Tongue (tissue), 2 donors: ENCODE results near the gene RNF148. TPM values are rescaled to one million over a fixed set of nuclear protein-coding genes. Genes with fewer than 3 reads are reported as not detected.
A peak's percentile ranks its signal among the peaks of the same experiment; 100 is the strongest.

ENCODE experiments used
- DNase-seq: peaks from one replicate; pipeline ENCODE4 v3.0.0-alpha.2; 2015
- total RNA-seq: library from RNA; depleted of rRNA; stranded (reverse); fragments of >200 nt; gene quantifications from one replicate; pipeline ENCODE4 v1.2.3, GENCODE V29; 2014

The RNF148 gene, protein sequence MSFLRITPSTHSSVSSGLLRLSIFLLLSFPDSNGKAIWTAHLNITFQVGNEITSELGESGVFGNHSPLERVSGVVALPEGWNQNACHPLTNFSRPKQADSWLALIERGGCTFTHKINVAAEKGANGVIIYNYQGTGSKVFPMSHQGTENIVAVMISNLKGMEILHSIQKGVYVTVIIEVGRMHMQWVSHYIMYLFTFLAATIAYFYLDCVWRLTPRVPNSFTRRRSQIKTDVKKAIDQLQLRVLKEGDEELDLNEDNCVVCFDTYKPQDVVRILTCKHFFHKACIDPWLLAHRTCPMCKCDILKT
- 3.2 TPM for total RNA-seq

DNA sequence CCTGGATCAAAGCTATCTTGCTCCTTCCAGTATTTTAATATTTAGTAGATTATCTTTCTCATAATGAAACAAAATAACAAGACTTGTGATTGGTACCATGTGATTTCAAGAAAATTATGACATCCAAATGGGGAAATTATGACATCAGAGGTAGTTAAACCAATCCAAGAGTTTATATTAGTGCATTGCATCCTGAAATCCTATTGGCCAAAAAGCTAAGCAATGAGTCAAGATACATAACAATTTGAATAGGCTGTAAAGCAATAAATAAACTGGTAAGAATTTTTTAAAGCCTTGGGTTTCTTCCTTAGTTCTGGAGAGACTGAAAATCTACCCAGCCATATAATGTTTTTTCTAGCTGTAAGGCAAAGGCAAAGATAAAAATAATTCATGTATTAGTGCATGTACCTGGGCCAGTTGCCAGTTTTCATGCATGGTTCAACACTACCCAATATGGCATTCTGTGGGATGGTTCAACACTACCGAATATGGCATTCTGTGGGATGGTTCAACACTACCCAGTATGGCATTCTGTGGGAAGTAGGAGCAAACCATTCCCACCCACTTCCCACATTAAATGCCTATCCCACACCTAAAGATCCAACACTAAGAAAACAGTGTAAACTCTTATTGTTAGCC lies at the start of gene RNF148:
TSS of gene RNF148 (minus strand) at position 51 of the 639 bp plus-strand sequence. CDS start 172 bp downstream, outside the sequence.
- no peak for DNase-seq

DNA sequence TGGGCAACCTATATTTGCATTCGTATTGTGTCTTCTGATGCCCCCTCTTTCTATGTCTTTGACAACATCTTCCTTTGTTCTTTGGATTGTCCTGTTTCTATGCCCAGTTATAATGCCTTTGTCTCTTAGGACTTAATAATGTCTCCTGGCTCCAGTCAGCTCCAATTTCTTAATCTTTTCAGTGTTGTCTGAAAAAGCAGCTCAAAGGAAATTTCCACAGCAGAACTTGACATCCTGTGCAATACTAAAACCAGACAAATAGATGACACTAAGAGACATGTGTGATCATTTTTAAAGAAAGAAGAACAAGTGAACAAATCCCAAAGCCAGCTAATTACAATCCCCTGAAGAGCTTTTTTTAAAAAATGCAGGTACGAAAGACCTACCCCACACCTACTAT lies 47.7 kb upstream of the RNF148 start:
- no peak for DNase-seq

DNA sequence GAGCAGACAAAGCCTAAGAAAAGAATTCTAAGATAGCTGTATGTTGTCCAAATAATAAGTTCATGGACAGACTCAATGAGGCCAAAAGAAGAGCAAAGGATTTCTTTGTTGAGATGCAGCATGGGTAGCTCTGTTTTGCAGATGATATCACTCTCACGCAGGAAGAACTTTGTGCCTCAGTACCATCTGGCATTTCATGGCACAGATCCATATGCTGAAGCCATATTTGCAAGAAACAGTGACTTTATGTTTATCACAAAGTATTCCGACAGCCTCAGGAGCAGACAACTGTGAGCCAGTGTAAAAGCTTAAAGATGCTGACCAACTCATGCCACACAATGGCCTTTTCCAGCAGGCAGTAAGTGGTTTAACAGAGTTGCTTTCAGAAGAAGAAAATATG lies 45.5 kb upstream of the RNF148 start:
- no peak for DNase-seq

DNA sequence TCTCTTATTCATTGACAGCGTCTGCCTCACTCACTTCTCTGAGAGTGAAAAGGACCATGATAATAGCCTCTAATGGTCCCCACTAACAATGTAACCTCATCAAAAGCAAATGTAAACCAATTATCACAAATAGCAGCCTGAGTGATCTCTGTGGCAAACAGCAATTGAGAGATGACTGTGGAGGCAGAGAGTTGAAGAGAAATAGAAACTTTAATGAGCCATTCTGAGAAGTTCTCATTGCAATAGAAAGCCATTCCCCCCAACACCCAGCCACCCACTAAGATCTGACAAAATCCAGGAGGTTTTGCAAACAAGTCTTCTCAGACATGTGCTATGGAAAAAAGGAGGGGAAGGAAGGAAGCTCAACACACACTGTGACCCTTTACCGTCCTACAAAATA lies 44.2 kb upstream of the RNF148 start:
- no peak for DNase-seq

DNA sequence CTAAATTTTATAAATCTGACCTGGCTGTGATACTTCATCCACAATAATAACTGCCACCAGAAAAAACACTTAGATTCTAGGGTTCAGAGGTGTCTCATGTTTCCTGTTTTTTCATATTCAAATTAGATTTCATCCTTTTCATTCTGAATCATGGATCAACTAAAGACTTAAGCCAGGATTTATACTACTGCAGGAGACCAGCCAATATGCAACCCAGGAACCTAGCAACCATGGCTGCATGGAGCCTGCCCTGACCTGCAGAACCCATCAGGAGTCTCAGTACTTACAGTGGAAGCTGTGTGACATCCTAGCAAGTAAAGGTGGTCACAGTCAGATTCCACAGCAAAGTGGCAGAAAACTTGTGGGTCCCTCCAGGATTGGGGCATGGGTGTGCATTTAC lies 40.5 kb upstream of the RNF148 start:
- no peak for DNase-seq

DNA sequence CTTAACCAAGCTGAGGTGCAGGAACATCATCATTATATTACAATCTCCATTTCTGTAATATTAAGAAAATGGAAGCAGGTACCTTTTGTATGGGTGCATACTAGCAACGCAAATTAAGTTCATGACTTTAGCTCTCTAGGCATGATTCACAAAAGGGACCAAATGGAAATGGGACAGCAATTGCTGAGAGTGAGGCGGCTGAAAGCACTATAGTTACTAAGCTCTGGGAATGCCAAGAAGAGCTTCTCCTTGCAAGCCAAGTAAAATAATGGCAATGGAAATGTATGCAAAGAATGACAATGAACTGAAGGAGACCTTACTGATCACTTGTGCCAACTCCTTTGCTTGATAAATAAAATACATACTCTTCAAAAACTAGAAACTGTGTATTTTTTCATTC lies 36.2 kb upstream of the RNF148 start:
- DNase-seq, result no peak

DNA sequence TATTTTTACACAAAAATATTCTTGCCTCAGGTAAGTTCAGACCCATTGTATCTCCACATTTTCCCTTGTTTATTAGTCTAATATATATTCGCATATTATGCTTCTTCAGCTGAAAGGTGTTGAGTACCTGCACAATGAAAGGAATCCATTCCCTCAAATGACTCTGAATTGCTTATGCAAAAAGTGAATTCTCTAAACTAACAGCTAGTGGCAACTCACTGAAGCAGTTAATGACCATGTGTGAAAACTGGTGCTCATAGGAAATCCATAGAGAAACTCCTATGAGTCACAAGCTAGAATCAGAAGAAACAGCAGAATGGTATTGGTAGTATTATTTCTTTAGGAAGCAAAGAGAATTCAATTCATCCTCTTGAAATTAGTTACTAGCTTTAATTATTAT lies 33.5 kb upstream of the RNF148 start:
- DNase-seq, result no peak

DNA sequence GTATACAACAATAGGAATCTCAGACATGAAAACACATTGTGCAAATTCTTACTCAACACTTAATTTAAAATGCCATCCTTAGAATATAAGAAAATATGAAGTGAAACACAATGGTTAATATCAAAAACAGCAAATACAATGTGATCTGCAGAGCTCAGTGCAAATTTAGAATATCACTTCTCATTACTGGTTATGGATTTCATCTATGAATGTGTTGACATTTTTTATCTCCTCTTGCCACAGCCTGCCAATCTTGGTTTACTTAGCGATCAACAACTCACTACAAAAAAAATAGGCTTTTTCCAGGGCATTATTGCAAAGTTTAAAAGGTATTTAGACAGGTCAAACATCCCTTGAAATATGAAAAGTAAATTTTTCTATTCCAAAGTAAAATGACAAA lies 25.0 kb upstream of the RNF148 start:
- DNase-seq, result no peak

DNA sequence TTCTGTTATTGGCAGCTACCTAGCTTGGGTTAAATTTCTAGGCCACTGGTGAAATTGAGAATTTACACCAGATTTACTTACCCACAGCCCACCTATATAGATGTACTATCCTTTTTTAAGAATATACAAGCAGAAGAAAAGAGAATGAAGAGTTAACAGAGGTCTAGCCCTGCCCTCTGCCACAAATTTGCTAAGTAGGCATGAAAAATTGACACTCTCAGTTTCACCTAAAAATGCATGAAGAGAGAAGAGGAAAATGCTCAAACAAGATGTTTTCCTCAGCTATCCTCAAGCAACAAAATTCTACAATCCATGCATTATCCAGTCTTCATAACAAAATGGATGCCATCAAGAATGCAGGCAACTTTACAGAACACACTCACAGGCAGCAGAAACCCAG lies 24.6 kb upstream of the RNF148 start:
- no peak for DNase-seq

DNA sequence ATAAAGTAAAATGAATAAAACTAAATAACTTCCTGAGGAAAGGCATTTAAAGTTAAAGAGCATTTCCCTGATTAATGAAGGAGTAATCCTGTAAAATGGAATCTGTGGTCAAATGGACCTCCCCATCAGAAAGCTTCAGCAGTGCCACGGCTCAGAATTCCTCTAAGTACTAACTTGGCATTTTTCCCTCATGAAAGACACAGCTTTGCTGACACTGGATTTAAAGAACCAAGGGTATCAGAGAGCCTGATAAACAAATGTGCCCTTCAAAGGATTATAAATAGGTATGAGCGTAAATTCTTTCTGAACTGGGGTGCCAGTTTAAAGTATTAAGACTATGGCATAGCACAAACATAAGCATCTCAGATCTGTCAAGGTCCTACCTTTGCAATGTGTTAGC lies 24.2 kb upstream of the RNF148 start:
- DNase-seq, result no peak

DNA sequence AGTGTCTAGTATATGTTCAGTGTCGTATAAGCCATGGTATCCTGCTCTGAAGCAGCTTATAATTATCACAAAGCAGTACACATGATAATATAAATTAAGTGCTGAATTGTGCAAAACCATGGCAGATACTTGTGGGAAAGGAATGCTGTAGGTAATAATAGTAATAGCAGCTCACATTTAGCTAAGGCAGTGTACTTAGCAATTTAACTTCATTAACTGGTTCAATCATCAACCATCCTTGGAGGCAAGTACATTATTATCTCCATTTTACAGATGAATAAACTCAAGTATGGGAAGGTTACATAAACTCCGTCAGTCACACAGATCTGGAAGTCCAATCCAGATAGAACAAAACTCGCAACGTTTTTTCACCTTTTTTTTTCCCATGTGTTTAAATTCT lies 21.6 kb upstream of the RNF148 start:
- no peak for DNase-seq

DNA sequence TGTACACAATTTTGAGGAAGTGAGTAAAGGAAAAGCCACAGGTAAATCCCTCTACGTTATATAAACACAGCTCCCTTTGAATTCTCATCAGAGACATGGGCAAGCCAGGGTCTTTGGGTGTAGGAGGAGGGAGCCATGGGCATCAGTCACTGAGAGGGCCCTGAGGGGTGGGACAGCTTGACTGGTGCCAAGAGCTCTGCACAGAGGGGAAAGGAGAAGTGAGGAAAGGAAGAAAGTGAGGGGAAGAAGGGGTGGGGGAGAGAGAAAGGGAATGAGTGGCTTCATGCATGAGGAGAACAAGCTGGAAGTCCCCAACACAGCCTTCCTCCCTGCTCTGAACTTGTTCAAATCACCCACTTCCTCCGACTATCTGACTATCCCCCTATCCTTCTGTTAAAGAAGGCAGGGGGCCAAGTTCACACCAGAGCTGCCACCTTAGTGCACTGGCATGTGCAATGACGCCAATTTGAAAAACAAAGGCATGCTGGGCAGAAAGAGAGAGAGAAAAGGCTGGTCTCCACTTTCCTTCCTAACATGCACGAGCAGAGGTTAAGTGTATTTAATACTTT lies 16.4 kb upstream of the RNF148 start:
- DNase-seq, result no peak

DNA sequence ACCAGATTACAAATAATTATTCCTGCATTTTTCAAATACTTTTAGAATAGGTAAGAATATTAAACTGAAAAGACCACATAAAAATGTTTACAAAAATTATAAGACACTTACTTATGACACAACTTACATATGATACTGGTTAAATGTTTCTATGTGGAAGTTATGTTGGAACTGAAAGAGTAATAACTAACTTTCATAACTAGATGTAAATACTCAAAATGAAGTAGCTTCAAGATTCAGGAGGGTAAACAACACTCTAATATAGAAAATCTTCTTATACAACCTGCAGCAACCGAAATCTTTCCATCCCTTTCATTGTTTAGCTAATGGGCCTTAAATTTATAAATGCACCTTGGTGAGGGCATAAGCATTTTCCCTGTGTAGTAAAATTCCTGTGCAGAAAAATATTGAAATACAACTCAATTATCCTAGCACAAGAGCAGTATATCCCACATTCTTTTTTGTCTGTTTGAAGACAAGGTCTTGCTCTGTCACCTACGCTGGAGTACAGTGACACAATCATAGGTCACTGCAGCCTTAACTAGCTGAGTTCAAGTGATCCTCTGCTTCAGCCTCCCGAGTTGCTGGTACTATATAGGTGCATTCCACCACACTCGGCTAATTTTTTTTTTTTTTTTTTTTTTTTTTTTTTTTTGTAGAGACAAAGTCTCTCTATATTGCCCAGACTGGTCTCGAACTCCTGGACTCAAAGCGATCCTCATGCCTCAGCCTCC lies 14.8 kb upstream of the RNF148 start:
- no peak for DNase-seq

DNA sequence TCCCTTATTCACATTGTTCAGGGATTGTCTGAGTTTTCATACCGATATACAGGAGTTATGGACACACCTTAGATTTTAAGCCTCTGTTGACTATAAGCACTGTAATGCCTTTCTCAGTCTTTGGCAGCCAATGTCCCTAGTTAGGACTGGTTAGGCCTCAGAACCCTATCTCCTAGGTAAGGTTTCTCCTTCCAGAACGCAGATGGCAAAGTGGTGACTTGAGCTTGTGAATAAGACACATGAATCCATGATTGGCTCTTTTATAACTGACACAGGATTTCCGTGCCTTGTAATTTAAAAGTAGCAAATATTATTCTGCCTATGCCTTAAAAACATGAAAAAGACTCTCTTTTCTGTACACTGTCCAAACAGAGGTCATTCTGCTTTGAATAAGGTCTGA lies 12.5 kb upstream of the RNF148 start:
- DNase-seq, result no peak

DNA sequence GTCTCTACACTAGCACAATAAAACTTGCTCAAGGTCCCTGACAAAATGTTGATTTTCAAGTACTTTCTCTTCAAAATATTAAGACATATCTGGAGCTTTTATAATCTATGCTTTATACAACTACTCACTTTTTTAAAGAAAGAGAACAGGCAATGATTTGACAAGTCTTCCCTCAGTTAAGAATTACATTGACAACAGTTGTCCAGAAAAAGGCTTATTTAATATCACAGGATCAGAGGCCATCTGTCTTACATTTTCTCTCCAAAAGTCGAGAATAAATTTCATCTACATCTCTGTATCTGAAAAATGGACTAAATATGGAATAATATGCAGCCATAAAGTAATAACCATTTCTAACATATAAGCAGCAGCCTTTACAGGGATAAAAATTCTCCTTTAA lies 8.2 kb upstream of the RNF148 start:
- DNase-seq, result no peak

DNA sequence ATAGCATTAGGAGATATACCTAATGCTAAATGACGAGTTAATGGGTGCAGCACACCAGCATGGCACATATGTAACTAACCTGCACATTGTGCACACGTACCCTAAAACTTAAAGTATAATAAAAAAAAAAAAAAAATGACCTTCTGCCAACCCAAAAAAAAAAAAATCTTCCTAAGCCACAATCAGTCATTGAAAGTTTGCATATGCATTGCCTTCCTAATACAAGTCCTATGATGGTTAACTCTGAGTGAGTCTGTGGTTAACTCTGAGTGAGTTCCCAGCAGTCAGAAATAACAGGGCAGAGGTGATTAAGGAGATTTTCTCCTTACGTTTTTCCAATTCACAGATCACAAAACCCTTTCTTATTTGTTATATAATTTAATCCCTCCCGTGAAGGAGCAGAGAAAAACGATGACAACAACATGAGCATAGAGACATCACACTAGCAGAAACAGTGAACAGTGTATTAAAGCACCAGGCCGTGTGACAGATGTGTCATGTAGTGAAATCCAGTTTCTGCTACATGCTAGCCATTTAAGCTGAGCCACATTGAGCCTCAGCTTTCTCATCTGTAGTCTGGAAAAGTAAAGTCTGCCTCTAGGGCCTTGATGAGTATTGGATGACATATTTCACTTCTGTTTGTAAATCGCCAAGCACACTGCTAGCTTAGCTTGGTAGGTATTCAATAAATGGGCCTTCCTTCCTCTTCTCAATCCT lies 7.4 kb upstream of the RNF148 start:
- no peak for DNase-seq

DNA sequence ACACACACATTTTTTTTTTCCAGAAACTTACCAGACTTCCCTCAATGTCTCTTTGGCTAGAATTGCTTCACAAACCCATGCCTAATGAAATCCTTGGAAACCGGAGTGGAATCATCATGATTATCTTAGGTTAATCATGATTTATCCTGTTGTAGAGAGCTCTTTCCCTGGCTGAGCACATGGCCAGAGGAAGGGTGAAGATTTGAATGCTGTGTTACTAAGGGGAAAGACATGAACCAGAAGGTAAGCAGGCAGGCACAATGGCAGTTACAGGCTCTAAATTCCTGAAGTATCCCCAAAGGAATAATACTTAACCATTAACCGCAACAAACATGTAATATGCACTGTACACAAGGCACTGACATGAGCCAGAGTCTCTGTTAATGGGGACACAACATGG lies 4.1 kb upstream of the RNF148 start:
- no peak for DNase-seq

DNA sequence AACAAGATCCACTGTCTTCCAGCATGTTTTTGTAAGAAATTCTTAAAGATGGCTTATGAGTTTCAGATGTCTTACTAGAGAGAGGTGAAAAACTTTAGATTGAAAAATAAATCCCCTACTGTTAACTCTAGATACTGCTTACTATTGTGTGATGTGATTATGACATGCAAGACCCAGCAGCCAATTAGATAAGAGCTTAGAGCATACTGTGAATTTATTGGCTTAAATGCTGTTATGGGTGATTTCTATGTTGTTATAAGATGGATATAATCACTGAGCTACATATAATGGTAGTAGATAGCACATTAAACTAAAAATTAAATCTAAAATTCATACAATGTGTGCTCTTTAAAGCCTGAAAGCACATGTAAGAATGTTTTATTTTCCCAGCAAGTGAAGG lies 3.7 kb downstream of the RNF148 start, which contains the start of gene RNF133:
TSS of gene RNF133 (minus strand) at position 101 of the 400 bp plus-strand sequence. CDS start 199 bp downstream, outside the sequence.
- DNase-seq, result no peak

DNA sequence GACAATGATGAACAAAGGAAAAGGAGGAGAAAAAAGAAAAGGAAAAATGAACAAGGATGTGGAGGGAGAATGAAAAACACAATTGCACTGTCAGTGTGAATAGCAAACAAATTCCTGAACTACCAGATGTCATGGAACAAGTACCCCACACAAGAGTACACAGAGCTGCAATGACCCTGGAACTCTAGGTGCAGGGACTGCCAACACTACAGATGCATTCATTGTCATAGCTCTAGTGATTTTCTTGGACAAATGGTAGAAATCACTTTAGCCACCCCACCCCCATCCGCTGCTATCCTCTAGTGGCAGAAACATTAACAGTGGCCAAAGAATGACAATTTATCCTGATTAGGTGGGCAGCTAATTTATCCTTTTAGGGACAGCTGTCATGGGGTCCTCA lies 6.9 kb downstream of the RNF148 start:
- no peak for DNase-seq

DNA sequence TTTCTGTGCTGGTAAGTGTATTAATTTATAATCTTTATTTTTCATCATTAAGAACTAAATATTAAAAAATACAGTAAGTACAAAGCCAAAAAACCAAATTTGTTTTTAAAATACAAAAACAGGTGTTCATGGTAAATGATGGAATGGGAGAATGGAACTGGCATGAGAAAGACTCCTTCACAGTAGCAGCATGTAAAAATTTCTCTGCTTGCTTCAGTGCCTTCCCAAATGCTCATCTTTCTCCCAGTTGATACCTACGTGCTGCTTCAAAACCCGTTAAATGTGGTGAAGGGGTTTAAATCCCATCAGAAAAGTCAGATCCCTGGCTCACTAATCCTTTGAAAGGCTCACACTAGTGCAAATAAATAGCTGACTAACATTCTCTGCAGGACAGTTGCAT lies 8.0 kb downstream of the RNF148 start:
- DNase-seq, result no peak

DNA sequence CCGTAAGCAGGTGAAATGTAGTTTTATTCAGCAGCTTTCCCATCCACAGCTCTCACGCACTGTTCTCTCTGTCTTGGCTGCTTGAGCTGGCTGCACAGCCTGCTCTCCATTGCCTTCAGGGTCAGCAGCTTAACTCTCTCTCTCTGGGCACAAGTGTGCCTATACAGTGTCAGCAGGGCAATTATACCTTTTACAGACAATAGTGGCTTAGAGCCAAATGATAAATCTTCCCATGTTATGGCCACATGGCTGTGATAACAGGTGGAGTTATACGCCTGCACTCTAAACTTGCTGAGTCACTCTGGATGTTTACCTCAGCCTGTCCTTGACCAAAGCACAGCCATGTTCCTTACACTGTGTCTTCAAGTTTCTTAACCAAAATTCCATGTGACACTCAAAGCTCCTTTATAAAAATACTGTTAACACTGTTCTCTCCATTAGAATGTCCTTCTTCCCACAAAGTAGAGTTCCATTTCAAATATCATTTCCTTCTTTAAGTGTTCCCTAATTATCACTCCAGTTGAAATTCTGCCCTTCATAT lies 9.9 kb downstream of the RNF148 start:
- DNase-seq, result no peak

DNA sequence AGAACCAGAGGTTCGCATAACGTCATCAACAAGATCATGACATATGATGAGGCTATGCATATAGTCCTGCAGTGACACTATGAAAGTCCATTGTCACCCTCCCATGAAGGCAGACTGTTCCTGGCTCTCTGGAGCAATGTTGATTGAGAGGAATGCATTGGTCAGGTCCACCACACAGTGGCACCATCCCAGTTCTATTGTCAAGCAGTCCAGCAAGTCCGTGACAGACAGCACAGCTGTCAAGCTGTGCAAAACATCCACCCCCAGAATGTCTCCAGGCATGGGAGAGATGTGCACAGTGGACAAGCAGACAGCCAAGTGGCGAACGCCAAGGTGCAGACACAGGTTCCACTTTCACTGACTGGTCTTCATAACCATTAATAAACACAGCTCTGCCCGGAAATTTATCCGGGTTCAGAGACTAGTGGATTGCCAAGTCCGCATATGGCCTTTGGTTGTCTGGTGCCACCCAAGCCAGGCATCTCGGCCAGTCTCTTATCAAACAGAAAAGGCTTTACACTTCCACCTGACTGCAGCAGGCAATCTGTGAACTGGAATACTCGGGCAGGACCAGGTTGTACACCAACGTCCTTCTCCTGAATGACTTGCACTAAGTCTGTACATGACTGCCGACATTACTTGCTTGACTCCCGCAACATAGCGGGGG lies 11.0 kb downstream of the RNF148 start:
- DNase-seq, result peak; percentile 21
